ENCODE data around the gene ANKRD13D.
A peak's percentile ranks its signal among the peaks of the same experiment; 100 is the strongest.

ANKRD13D gene

DNA sequence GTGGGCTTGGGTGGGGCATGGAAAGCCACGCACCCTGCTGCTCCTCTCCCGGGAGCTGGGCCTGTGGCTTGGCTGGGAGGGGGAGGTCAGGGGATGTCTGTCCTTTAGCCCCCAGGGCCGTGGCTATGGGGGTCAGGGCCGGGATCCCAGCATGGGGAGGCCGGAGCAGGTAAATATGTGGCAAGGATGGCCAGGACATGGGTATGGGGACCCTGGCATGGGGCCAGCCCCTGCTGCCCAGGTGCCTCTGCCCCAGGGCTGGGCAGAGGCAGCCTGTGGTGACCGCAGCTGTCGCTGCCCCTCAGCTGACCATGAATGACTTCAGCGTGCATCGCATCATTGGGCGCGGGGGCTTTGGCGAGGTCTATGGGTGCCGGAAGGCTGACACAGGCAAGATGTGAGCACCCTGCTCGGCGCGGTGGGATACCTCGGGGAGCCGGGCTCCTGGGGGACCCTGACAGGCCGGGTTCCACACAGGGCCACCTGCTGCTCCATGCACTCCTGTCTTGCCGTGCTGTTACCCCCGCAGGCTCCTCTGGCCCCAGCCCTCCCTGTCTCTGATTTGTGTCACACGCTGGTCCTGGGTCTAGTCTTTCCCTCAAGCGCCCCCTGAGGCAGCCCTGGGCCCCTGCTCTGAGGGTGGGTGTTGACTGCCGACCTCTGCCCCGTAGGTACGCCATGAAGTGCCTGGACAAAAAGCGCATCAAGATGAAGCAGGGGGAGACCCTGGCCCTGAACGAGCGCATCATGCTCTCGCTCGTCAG lies 8.1 kb upstream of the ANKRD13D start:
- Histone ChIP-seq H3K27ac (ENCODE audit: insufficient read depth, low read length, poor library complexity, severe bottlenecking) (peak overlapping the region; percentile 88), H3K9me3 (ENCODE audit: control insufficient read depth, low read length) (no peaks in the 10 kb centered on the region), H3K4me3 (ENCODE audit: insufficient read depth, low read depth, low read length, poor library complexity, severe bottlenecking) (no peak overlapping the region), H3K36me3 (ENCODE audit: control insufficient read depth, insufficient read depth, low read length) (peaks cover 80% of the 10 kb centered on the region), H3K27me3 (replicated peaks; ENCODE audit: control insufficient read depth, insufficient read depth, low read length, poor library complexity, severe bottlenecking) (no peaks in the 10 kb centered on the region), H3K4me1 (ENCODE audit: control insufficient read depth, insufficient read depth, low read length, poor library complexity, severe bottlenecking) (peaks cover 73% of the 10 kb centered on the region)
- DNase-seq = no peak

- Histone ChIP-seq H3K27ac (ENCODE audit: insufficient read depth, low read length, poor library complexity, severe bottlenecking) (peak overlapping the region; percentile 88), H3K27me3 (replicated peaks; ENCODE audit: control insufficient read depth, insufficient read depth, low read length, poor library complexity, severe bottlenecking) (no peaks in the 10 kb centered on the region), H3K9me3 (ENCODE audit: control insufficient read depth, low read length) (no peaks in the 10 kb centered on the region), H3K4me1 (ENCODE audit: control insufficient read depth, insufficient read depth, low read length, poor library complexity, severe bottlenecking) (peaks cover 73% of the 10 kb centered on the region), H3K4me3 (ENCODE audit: insufficient read depth, low read depth, low read length, poor library complexity, severe bottlenecking) (no peak overlapping the region), H3K36me3 (ENCODE audit: control insufficient read depth, insufficient read depth, low read length) (peaks cover 84% of the 10 kb centered on the region)
- no peak for DNase-seq
These were observed 7.5 kb upstream of the ANKRD13D start for GRCh38 chr11:67281552-67282150.

GRCh38 chr11:67282155-67282875 lies 6.8 kb upstream of the ANKRD13D start:
- Histone ChIP-seq H3K27me3 (replicated peaks; ENCODE audit: control insufficient read depth, insufficient read depth, low read length, poor library complexity, severe bottlenecking) (no peaks in the 10 kb centered on the region), H3K9me3 (ENCODE audit: control insufficient read depth, low read length) (no peaks in the 10 kb centered on the region), H3K4me1 (ENCODE audit: control insufficient read depth, insufficient read depth, low read length, poor library complexity, severe bottlenecking) (peaks cover 73% of the 10 kb centered on the region), H3K4me3 (ENCODE audit: insufficient read depth, low read depth, low read length, poor library complexity, severe bottlenecking) (no peak overlapping the region), H3K36me3 (ENCODE audit: control insufficient read depth, insufficient read depth, low read length) (peaks cover 87% of the 10 kb centered on the region), H3K27ac (ENCODE audit: insufficient read depth, low read length, poor library complexity, severe bottlenecking) (peak overlapping the region; percentile 61)
- DNase-seq = no peak

DNA sequence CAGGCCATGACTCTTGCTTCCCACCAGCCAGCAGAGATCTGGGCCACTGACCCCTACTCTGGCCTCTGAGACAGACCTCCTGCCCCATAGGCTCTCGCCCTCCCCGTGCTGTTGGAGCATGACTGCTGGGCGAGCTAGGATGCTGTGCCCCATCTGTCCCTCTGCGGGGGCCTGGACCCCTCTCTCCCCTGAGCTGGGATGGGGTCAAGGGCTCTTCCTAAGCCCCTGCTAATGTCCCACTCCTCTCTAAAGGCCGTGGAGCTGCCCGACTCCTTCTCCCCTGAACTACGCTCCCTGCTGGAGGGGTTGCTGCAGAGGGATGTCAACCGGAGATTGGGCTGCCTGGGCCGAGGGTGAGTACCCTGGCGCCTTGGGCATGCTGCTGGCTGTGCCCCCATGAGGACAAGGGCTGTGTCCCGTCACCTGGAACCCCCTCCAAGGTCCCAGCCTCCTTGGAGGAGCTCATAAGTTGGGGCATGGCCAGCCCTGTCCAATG lies 6.2 kb upstream of the ANKRD13D start:
- Histone ChIP-seq H3K27ac (ENCODE audit: insufficient read depth, low read length, poor library complexity, severe bottlenecking) (peak overlapping the region; percentile 61), H3K4me3 (ENCODE audit: insufficient read depth, low read depth, low read length, poor library complexity, severe bottlenecking) (no peak overlapping the region), H3K4me1 (ENCODE audit: control insufficient read depth, insufficient read depth, low read length, poor library complexity, severe bottlenecking) (peaks cover 74% of the 10 kb centered on the region), H3K9me3 (ENCODE audit: control insufficient read depth, low read length) (no peaks in the 10 kb centered on the region), H3K27me3 (replicated peaks; ENCODE audit: control insufficient read depth, insufficient read depth, low read length, poor library complexity, severe bottlenecking) (no peaks in the 10 kb centered on the region), H3K36me3 (ENCODE audit: control insufficient read depth, insufficient read depth, low read length) (peaks cover 87% of the 10 kb centered on the region)
- no peak for DNase-seq

DNA sequence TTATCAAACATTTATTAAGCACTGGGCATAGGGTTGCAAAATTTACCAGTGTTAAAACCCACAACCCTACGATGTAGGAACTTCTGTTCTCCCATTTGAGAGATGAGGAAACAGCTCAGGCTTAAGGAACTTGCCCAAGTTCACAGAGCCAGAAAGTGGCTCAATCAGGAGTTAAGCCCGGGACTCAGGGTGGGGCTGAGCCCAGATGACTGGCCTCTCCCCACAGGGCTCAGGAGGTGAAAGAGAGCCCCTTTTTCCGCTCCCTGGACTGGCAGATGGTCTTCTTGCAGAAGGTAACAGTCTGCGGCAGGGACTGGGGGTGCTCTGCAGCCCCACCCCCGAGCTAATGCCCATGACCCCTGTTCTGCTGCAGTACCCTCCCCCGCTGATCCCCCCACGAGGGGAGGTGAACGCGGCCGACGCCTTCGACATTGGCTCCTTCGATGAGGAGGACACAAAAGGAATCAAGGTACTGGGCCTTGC lies 5.6 kb upstream of the ANKRD13D start:
- peaks cover 81% of the 10 kb centered on the region for H3K36me3 ChIP-seq (ENCODE audit: control insufficient read depth, insufficient read depth, low read length)
- no peaks in the 10 kb centered on the region for H3K27me3 ChIP-seq (replicated peaks; ENCODE audit: control insufficient read depth, insufficient read depth, low read length, poor library complexity, severe bottlenecking)
- no peaks in the 10 kb centered on the region for H3K9me3 ChIP-seq (ENCODE audit: control insufficient read depth, low read length)
- peaks cover 74% of the 10 kb centered on the region for H3K4me1 ChIP-seq (ENCODE audit: control insufficient read depth, insufficient read depth, low read length, poor library complexity, severe bottlenecking)
- DNase-seq = no peak
- H3K27ac ChIP-seq (ENCODE audit: insufficient read depth, low read length, poor library complexity, severe bottlenecking) = peak overlapping the region; percentile 61
- H3K4me3 ChIP-seq (ENCODE audit: insufficient read depth, low read depth, low read length, poor library complexity, severe bottlenecking) = no peak overlapping the region

- Histone ChIP-seq H3K9me3 (ENCODE audit: control insufficient read depth, low read length) (no peaks in the 10 kb centered on the region), H3K27me3 (replicated peaks; ENCODE audit: control insufficient read depth, insufficient read depth, low read length, poor library complexity, severe bottlenecking) (no peaks in the 10 kb centered on the region), H3K4me1 (ENCODE audit: control insufficient read depth, insufficient read depth, low read length, poor library complexity, severe bottlenecking) (peaks cover 67% of the 10 kb centered on the region), H3K36me3 (ENCODE audit: control insufficient read depth, insufficient read depth, low read length) (peaks cover 67% of the 10 kb centered on the region), H3K27ac (ENCODE audit: insufficient read depth, low read length, poor library complexity, severe bottlenecking) (peak overlapping the region; percentile 90), H3K4me3 (ENCODE audit: insufficient read depth, low read depth, low read length, poor library complexity, severe bottlenecking) (no peak overlapping the region)
- DNase-seq = no peak
These were observed 4.1 kb upstream of the ANKRD13D start for GRCh38 chr11:67284811-67285540.

- Histone ChIP-seq H3K9me3 (ENCODE audit: control insufficient read depth, low read length) (no peaks in the 10 kb centered on the region), H3K27ac (ENCODE audit: insufficient read depth, low read length, poor library complexity, severe bottlenecking) (peak overlapping the region; percentile 90), H3K27me3 (replicated peaks; ENCODE audit: control insufficient read depth, insufficient read depth, low read length, poor library complexity, severe bottlenecking) (no peaks in the 10 kb centered on the region), H3K36me3 (ENCODE audit: control insufficient read depth, insufficient read depth, low read length) (peaks cover 65% of the 10 kb centered on the region), H3K4me3 (ENCODE audit: insufficient read depth, low read depth, low read length, poor library complexity, severe bottlenecking) (no peak overlapping the region), H3K4me1 (ENCODE audit: control insufficient read depth, insufficient read depth, low read length, poor library complexity, severe bottlenecking) (peaks cover 67% of the 10 kb centered on the region)
- peak in 2 of 3 donors; percentile 41 to 42 for DNase-seq
These were observed 3.3 kb upstream of the ANKRD13D start for GRCh38 chr11:67285541-67286498.

- no peaks in the 10 kb centered on the region for H3K27me3 ChIP-seq (replicated peaks; ENCODE audit: control insufficient read depth, insufficient read depth, low read length, poor library complexity, severe bottlenecking)
- H3K4me1 ChIP-seq (ENCODE audit: control insufficient read depth, insufficient read depth, low read length, poor library complexity, severe bottlenecking) = peaks cover 67% of the 10 kb centered on the region
- H3K4me3 ChIP-seq (ENCODE audit: insufficient read depth, low read depth, low read length, poor library complexity, severe bottlenecking) = peak overlapping the region; percentile 84
- peak overlapping the region; percentile 90 for H3K27ac ChIP-seq (ENCODE audit: insufficient read depth, low read length, poor library complexity, severe bottlenecking)
- peaks cover 58% of the 10 kb centered on the region for H3K36me3 ChIP-seq (ENCODE audit: control insufficient read depth, insufficient read depth, low read length)
- H3K9me3 ChIP-seq (ENCODE audit: control insufficient read depth, low read length) = no peaks in the 10 kb centered on the region
- no peak for DNase-seq
These were observed 2.3 kb upstream of the ANKRD13D start for GRCh38 chr11:67286621-67287333.
